Testis (tissue), 2 donors: ENCODE measurements around the gene DIP2B.

ENCODE experiments used
- CTCF ChIP-seq, 3 experiments: fragments of 450-650 bp in 2 of 3; fragments of 200-600 bp in 1 of 3; sonication (generic) in 1 of 3; IDR thresholded peaks; one replicate each; pipeline ENCODE4 v1.5.1; 2016 to 2019; ENCODE audit warnings: antibody characterized with exemption in 3 of 3, mild to moderate bottlenecking in 2 of 3, moderate library complexity in 1 of 3
- POLR2A ChIP-seq: fragments of 450-650 bp; IDR thresholded peaks from one replicate; pipeline ENCODE4 v1.6.1; 2017; ENCODE audit warnings: antibody characterized with exemption, mild to moderate bottlenecking, moderate library complexity

- no peak for TF ChIP-seq CTCF (IDR thresholded peaks at IDR 0.05)
- TF ChIP-seq POLR2A, result no peak
Measured at GRCh38 chr12:50660425-50660822, 155.6 kb downstream of the DIP2B start.
